HCT116 (cell line): ENCODE results near the gene NRIP2. TPM values are rescaled to one million over a fixed set of nuclear protein-coding genes. Genes with fewer than 3 reads are reported as not detected.

Source experiments
- ATAC-seq: fragments of 200-7000 bp; cut with Tn5 transposase; 2 replicates; pipeline ENCODE4 v1.9.1; 2020; ENCODE audit warnings: mild to moderate bottlenecking, moderate library complexity
- BruUV-seq: library from RNA; stranded (reverse); fragments of 400-500 nt; replicated peaks from 2 replicates; lab custom pipeline; 2021; lab: Mats Ljungman, UMichigan
- CTCF ChIA-PET: fragments of 300-600 bp; sonication (Branson Sonifier 250); formaldehyde crosslinking; loops from one replicate; lab custom pipeline; 2021; ENCODE audit warnings: antibody characterized with exemption; lab: Charles Lee
- POLR2A ChIA-PET: fragments of 300-600, 350-600 bp; sonication (Branson Sonifier 250); formaldehyde crosslinking; loops from one replicate; lab custom pipeline; 2021; ENCODE audit warnings: antibody characterized with exemption; lab: Charles Lee
- RAD21 ChIA-PET, 2 experiments: fragments of 300-600 bp; sonication (Branson Sonifier 250); formaldehyde crosslinking; loops; one replicate each; lab custom pipeline; 2023; ENCODE audit warnings: low total read pairs in 2 of 2; ENCODE audit not compliant: uncharacterized antibody in 2 of 2, unreplicated experiment in 2 of 2, low non-redundant PET in 1 of 2; lab: Charles Lee
- DNase-seq: peaks from one replicate; pipeline ENCODE4 v3.0.0-alpha.2; 2010; ENCODE audit warnings: low read depth, low spot score
- H2AFZ ChIP-seq: fragments of 200-600 bp; shearing (Covaris generic), sonication (generic); 2 replicates; pipeline ENCODE4 v1.6.1; 2017; ENCODE audit warnings: low read depth, mixed run types, mixed read lengths, antibody characterized with exemption, low read length; ENCODE audit not compliant: poor library complexity, severe bottlenecking
- H3K27ac ChIP-seq: 2 replicates; pipeline ENCODE4 v1.5.1; 2012; ENCODE audit warnings: low read depth, low read length
- H3K27me3 ChIP-seq: fragments of 200-600 bp; sonication (generic); 2 replicates; pipeline ENCODE4 v1.6.1; 2016; ENCODE audit warnings: mixed run types, low read length, mixed read lengths; ENCODE audit not compliant: insufficient read depth
- H3K36me3 ChIP-seq, 2 experiments: fragments of 200-500 bp in 1 of 2; fragments of 200-600 bp in 1 of 2; sonication (Bioruptor generic) in 1 of 2; sonication (generic) in 1 of 2; 2 replicates each; pipeline versions ENCODE4 v1.5.1 to v1.6.1; 2014 to 2016; ENCODE audit warnings: low read length in 2 of 2, inconsistent platforms in 1 of 2, mixed read lengths in 1 of 2, mixed run types in 1 of 2; ENCODE audit not compliant: insufficient read depth in 2 of 2, control insufficient read depth in 1 of 2
- H3K4me1 ChIP-seq, 2 experiments: fragments of 200-600 bp in 1 of 2; sonication (generic) in 1 of 2; 2 replicates each; pipeline versions ENCODE4 v1.5.1 to v1.6.1; 2012 to 2017; ENCODE audit warnings: low read length in 2 of 2, inconsistent platforms in 1 of 2, mild to moderate bottlenecking in 1 of 2, mixed read lengths in 1 of 2, mixed run types in 1 of 2, moderate library complexity in 1 of 2; ENCODE audit not compliant: insufficient read depth in 2 of 2, control insufficient read depth in 1 of 2
- H3K4me2 ChIP-seq: fragments of 200-600 bp; sonication (generic); 2 replicates; pipeline ENCODE4 v1.6.1; 2017; ENCODE audit warnings: mixed run types, low read length, mixed read lengths
- H3K4me3 ChIP-seq, 2 experiments: fragments of 200-600 bp in 1 of 2; sonication (generic) in 1 of 2; replicated peaks in 1 of 2; 2 replicates each; pipeline ENCODE4 v1.5.1; 2011 to 2016; ENCODE audit warnings: low read length in 2 of 2, control low read depth in 1 of 2, low read depth in 1 of 2, mild to moderate bottlenecking in 1 of 2, mixed read lengths in 1 of 2, mixed run types in 1 of 2
- H3K79me2 ChIP-seq: fragments of 200-600 bp; sonication (generic); 2 replicates; pipeline ENCODE4 v1.6.1; 2017; ENCODE audit warnings: mild to moderate bottlenecking, mixed run types, low read length, moderate library complexity, mixed read lengths; ENCODE audit not compliant: insufficient read depth
- H3K9ac ChIP-seq: fragments of 200-600 bp; sonication (generic); 2 replicates; pipeline ENCODE4 v1.6.1; 2016; ENCODE audit warnings: low read length, mixed read lengths
- H3K9me2 ChIP-seq: fragments of 200-600 bp; sonication (generic), shearing (Covaris generic); 2 replicates; pipeline ENCODE4 v1.6.1; 2017; ENCODE audit warnings: mixed run types, mild to moderate bottlenecking, moderate library complexity; ENCODE audit not compliant: insufficient read depth
- H3K9me3 ChIP-seq, 2 experiments: fragments of 200-500 bp in 1 of 2; fragments of 200-600 bp in 1 of 2; sonication (Bioruptor generic) in 1 of 2; sonication (generic) in 1 of 2; 2 replicates each; pipeline ENCODE4 v1.6.1; 2014 to 2017; ENCODE audit warnings: low read length in 2 of 2, mixed read lengths in 2 of 2, inconsistent platforms in 1 of 2, low read depth in 1 of 2, mild to moderate bottlenecking in 1 of 2, mixed run types in 1 of 2, moderate library complexity in 1 of 2; ENCODE audit not compliant: control insufficient read depth in 1 of 2, insufficient read depth in 1 of 2
- H4K20me1 ChIP-seq: fragments of 200-600 bp; sonication (generic), shearing (Covaris generic); 2 replicates; pipeline ENCODE4 v1.6.1; 2017; ENCODE audit warnings: mixed run types, mild to moderate bottlenecking, moderate library complexity; ENCODE audit not compliant: insufficient read depth
- CBX3 ChIP-seq: IDR thresholded peaks from 2 replicates; pipeline ENCODE4 v1.6.1; 2012; ENCODE audit warnings: low read depth
- CEBPB ChIP-seq: IDR thresholded peaks from 2 replicates; pipeline ENCODE4 v1.6.1; 2012; ENCODE audit warnings: low read depth
- CTCF ChIP-seq, 3 experiments: fragments of 200-600 bp in 1 of 3; sonication (generic) in 1 of 3; IDR thresholded peaks in 2 of 3; conservative IDR thresholded peaks in 1 of 3; 2 replicates each; pipeline ENCODE4 v1.5.1; 2012 to 2017; ENCODE audit warnings: low read depth in 2 of 3, low read length in 2 of 3, antibody characterized with exemption in 1 of 3, borderline replicate concordance in 1 of 3, control low read depth in 1 of 3, mild to moderate bottlenecking in 1 of 3, mixed read lengths in 1 of 3, mixed run types in 1 of 3, moderate library complexity in 1 of 3; ENCODE audit not compliant: insufficient read depth in 1 of 3
- EZH2 ChIP-seq: fragments of 200-600 bp; sonication (generic); IDR thresholded peaks from 2 replicates; pipeline ENCODE4 v1.6.1; 2017; ENCODE audit warnings: antibody characterized with exemption, mixed run types
- FOSL1 ChIP-seq: IDR thresholded peaks from 2 replicates; pipeline ENCODE4 v1.6.1; 2012; ENCODE audit warnings: low read depth
- JUND ChIP-seq: IDR thresholded peaks from 2 replicates; pipeline ENCODE4 v1.6.1; 2012
- POLR2A ChIP-seq: IDR thresholded peaks from 2 replicates; pipeline ENCODE4 v1.7.0; 2011; ENCODE audit warnings: borderline replicate concordance; ENCODE audit not compliant: insufficient read depth, insufficient read length; ENCODE audit errors: extremely low read depth
- POLR2AphosphoS5 ChIP-seq: IDR thresholded peaks from 2 replicates; pipeline ENCODE4 v1.6.1; 2011; ENCODE audit warnings: mild to moderate bottlenecking, low read depth, low read length, moderate library complexity
- RAD21 ChIP-seq: IDR thresholded peaks from 2 replicates; pipeline ENCODE4 v1.6.1; 2012; ENCODE audit warnings: low read depth, mild to moderate bottlenecking
- REST ChIP-seq: IDR thresholded peaks from 2 replicates; pipeline ENCODE4 v1.6.1; 2012; ENCODE audit warnings: low read depth
- SIN3A ChIP-seq: IDR thresholded peaks from 2 replicates; pipeline ENCODE4 v1.6.1; 2012; ENCODE audit warnings: low read depth
- SP1 ChIP-seq: IDR thresholded peaks from 2 replicates; pipeline ENCODE4 v1.6.1; 2012; ENCODE audit warnings: low read depth
- SRF ChIP-seq: IDR thresholded peaks from 2 replicates; pipeline ENCODE4 v1.6.1; 2012; ENCODE audit warnings: low read depth
- TCF7L2 ChIP-seq: IDR thresholded peaks from 2 replicates; pipeline ENCODE4 v1.7.0; 2011; ENCODE audit warnings: borderline replicate concordance, inconsistent platforms; ENCODE audit not compliant: insufficient read depth, insufficient read length; ENCODE audit errors: extremely low read depth
- ZBTB33 ChIP-seq: IDR thresholded peaks from 2 replicates; pipeline ENCODE4 v1.6.1; 2011; ENCODE audit warnings: mild to moderate bottlenecking, low read length, moderate library complexity; ENCODE audit not compliant: insufficient replicate concordance; ENCODE audit errors: extremely low read depth
- ZNF274 ChIP-seq: fragments of 200-500 bp; sonication (Bioruptor generic); IDR thresholded peaks from 2 replicates; pipeline ENCODE4 v1.6.1; 2014; ENCODE audit warnings: mild to moderate bottlenecking, low read depth, low read length, inconsistent platforms
- intact Hi-C: fragments of 100-400 bp; cut with micrococcal nuclease; formaldehyde crosslinking; loops from 2 replicates; pipeline ENCODE4 v1.10.0; 2022
- total RNA-seq: library from RNA; stranded (reverse); gene quantifications from one replicate; pipeline ENCODE4 v1.2.1, GENCODE V29; 2021; ENCODE audit not compliant: unreplicated experiment

The NRIP2 gene
- total RNA-seq, 1 experiment from 2014 or later: not detected

- Histone ChIP-seq H3K4me3 (no peak overlapping the region), H3K4me1 (no peaks in the 10 kb centered on the region), H3K27ac (no peak overlapping the region), H3K4me2 (no peak overlapping the region), H3K79me2 (no peaks in the 10 kb centered on the region)
- ChIA-PET POLR2A (no interaction called here), CTCF (no interaction called here)
- ATAC-seq (no peak), DNase-seq (no peak)
- BruUV-seq: no TSS peak
- TF ChIP-seq SIN3A (no peak), EZH2 (no peak), REST (no peak), JUND (no peak), TCF7L2 (no peak), CEBPB (no peak), FOSL1 (no peak), ZBTB33 (no peak), CBX3 (no peak), SRF (no peak), RAD21 (no peak), POLR2AphosphoS5 (no peak), POLR2A (no peak), ZNF274 (no peak), SP1 (no peak), CTCF (IDR thresholded peaks at IDR 0.05 in 2 of 3, conservative IDR thresholded peaks at IDR 0.05 in 1 of 3; ENCODE audit: borderline replicate concordance in 1 of 3, insufficient read depth in 1 of 3, low read depth in 2 of 3, low read length in 2 of 3) (no peak)
- TF ChIP-seq, all 23 proteins: peak for 0
- Histone ChIP-seq H3K36me3 (no peaks in the 10 kb centered on the region), H3K9ac (no peak overlapping the region), H2AFZ (no peak overlapping the region), H3K9me2 (no peaks in the 10 kb centered on the region), H3K27me3 (peaks cover 19% of the 10 kb centered on the region; the same call in 1 of the 2 replicates), H3K9me3 (no peaks in the 10 kb centered on the region), H4K20me1 (no peaks in the 10 kb centered on the region)
- RAD21 ChIA-PET: no interaction called here
- intact Hi-C loops: no loop called here
Measured at GRCh38 chr12:2776129-2776806, 58.6 kb downstream of the NRIP2 start.
